Mesenchymal stem cell (in vitro differentiated cells and primary cell): ENCODE measurements around the gene PCMTD2.

ENCODE experiments used
- DNase-seq: peaks from one replicate; pipeline ENCODE4 v3.0.0-alpha.2; 2013
- H2AFZ ChIP-seq: one replicate; pipeline ENCODE4 v1.6.1; 2013; ENCODE audit warnings: low read depth, mild to moderate bottlenecking, control low read depth, inconsistent platforms, low read length, moderate library complexity
- H2AK5ac ChIP-seq: 2 replicates; pipeline ENCODE4 v1.6.1; 2013; ENCODE audit warnings: low read length, moderate library complexity, mild to moderate bottlenecking, inconsistent platforms; ENCODE audit not compliant: severe bottlenecking
- H2BK120ac ChIP-seq: one replicate; pipeline ENCODE4 v1.6.1; 2013; ENCODE audit warnings: low read depth, mild to moderate bottlenecking, inconsistent platforms, low read length, moderate library complexity
- H2BK12ac ChIP-seq, 2 experiments: one replicate each; pipeline ENCODE4 v1.6.1; 2013; ENCODE audit warnings: inconsistent platforms in 2 of 2, low read length in 2 of 2, mild to moderate bottlenecking in 2 of 2, moderate library complexity in 2 of 2, control low read depth in 1 of 2
- H2BK15ac ChIP-seq: one replicate; pipeline ENCODE4 v1.6.1; 2013; ENCODE audit warnings: mild to moderate bottlenecking, low read depth, inconsistent platforms; ENCODE audit not compliant: poor library complexity, severe bottlenecking
- H2BK5ac ChIP-seq: 2 replicates; pipeline ENCODE4 v1.6.1; 2013; ENCODE audit warnings: low read depth, mild to moderate bottlenecking, low read length, control low read depth, inconsistent platforms; ENCODE audit not compliant: poor library complexity, severe bottlenecking
- H3K14ac ChIP-seq, 2 experiments: one replicate each; pipeline ENCODE4 v1.6.1; 2013; ENCODE audit warnings: inconsistent platforms in 2 of 2, low read length in 2 of 2, control low read depth in 1 of 2, mild to moderate bottlenecking in 1 of 2, moderate library complexity in 1 of 2
- H3K18ac ChIP-seq, 2 experiments: one replicate each; pipeline ENCODE4 v1.6.1; 2013; ENCODE audit warnings: inconsistent platforms in 2 of 2, low read length in 2 of 2, control low read depth in 1 of 2, low read depth in 1 of 2, mild to moderate bottlenecking in 1 of 2
- H3K23ac ChIP-seq, 2 experiments: one replicate each; pipeline ENCODE4 v1.6.1; 2013; ENCODE audit warnings: inconsistent platforms in 2 of 2, low read length in 2 of 2, mild to moderate bottlenecking in 2 of 2, moderate library complexity in 2 of 2, control low read depth in 1 of 2
- H3K27ac ChIP-seq: 2 replicates; pipeline ENCODE4 v1.5.1; 2013; ENCODE audit warnings: mild to moderate bottlenecking, moderate library complexity, low read length, control low read depth, inconsistent platforms; ENCODE audit not compliant: poor library complexity, severe bottlenecking
- H3K27me3 ChIP-seq, 2 experiments: 2 replicates each; pipeline versions ENCODE4 v1.6.1 to v1.7.0; 2013; ENCODE audit warnings: low read length in 2 of 2, mild to moderate bottlenecking in 2 of 2, moderate library complexity in 2 of 2, control low read depth in 1 of 2, inconsistent platforms in 1 of 2; ENCODE audit not compliant: control insufficient read depth in 1 of 2, insufficient read depth in 1 of 2
- H3K36me3 ChIP-seq, 2 experiments: 2 replicates each; pipeline versions ENCODE4 v1.6.1 to v1.7.0; 2013; ENCODE audit warnings: low read length in 2 of 2, control low read depth in 1 of 2, inconsistent platforms in 1 of 2, low read depth in 1 of 2, mild to moderate bottlenecking in 1 of 2; ENCODE audit not compliant: insufficient read depth in 2 of 2, control insufficient read depth in 1 of 2
- H3K4ac ChIP-seq, 2 experiments: one replicate each; pipeline ENCODE4 v1.6.1; 2013; ENCODE audit warnings: inconsistent platforms in 2 of 2, low read length in 2 of 2, mild to moderate bottlenecking in 2 of 2, moderate library complexity in 2 of 2, control low read depth in 1 of 2, low read depth in 1 of 2
- H3K4me1 ChIP-seq: 2 replicates; pipeline ENCODE4 v1.6.1; 2013; ENCODE audit warnings: low read depth, low read length, control low read depth; ENCODE audit not compliant: control insufficient read depth, insufficient read depth
- H3K4me2 ChIP-seq: 2 replicates; pipeline ENCODE4 v1.6.1; 2013; ENCODE audit warnings: low read length, mild to moderate bottlenecking, inconsistent platforms; ENCODE audit not compliant: poor library complexity, severe bottlenecking
- H3K4me3 ChIP-seq, 2 experiments: 2 replicates each; pipeline versions ENCODE4 v1.5.1 to v1.7.0; 2013; ENCODE audit warnings: low read length in 2 of 2, mild to moderate bottlenecking in 2 of 2, control low read depth in 1 of 2, low read depth in 1 of 2; ENCODE audit not compliant: insufficient read depth in 1 of 2
- H3K79me1 ChIP-seq: replicated peaks from 2 replicates; pipeline ENCODE4 v1.6.1; 2013; ENCODE audit warnings: mild to moderate bottlenecking, control low read depth, low read length, inconsistent platforms; ENCODE audit not compliant: poor library complexity, severe bottlenecking
- H3K9ac ChIP-seq: 2 replicates; pipeline ENCODE4 v1.7.0; 2013; ENCODE audit warnings: mild to moderate bottlenecking, low read length, moderate library complexity
- H3K9me3 ChIP-seq: 2 replicates; pipeline ENCODE4 v1.7.0; 2013; ENCODE audit warnings: mild to moderate bottlenecking, low read length; ENCODE audit not compliant: control insufficient read depth
- H4K8ac ChIP-seq: one replicate; pipeline ENCODE4 v1.6.1; 2013; ENCODE audit warnings: inconsistent platforms, mild to moderate bottlenecking, low read length, moderate library complexity
- H4K91ac ChIP-seq: one replicate; pipeline ENCODE4 v1.6.1; 2013; ENCODE audit warnings: mild to moderate bottlenecking, low read length, inconsistent platforms
- WGBS: methylation state at CpG from one replicate; pipeline ENCODE4 v1.1.7; 2013; ENCODE audit warnings: mixed read lengths; 5-methylcytosine and 5-hydroxymethylcytosine counted together

The PCMTD2 gene

GRCh38 chr20:64253000-64253383 is 2.6 kb upstream of the PCMTD2 start:
- no peak overlapping the region for H2BK120ac ChIP-seq
- no peak overlapping the region for H3K27ac ChIP-seq
- H3K4me1 ChIP-seq: peaks cover 14% of the 10 kb centered on the region
- no peak overlapping the region for H3K14ac ChIP-seq
- no peaks in the 10 kb centered on the region for H3K9me3 ChIP-seq
- no peak overlapping the region for H4K8ac ChIP-seq
- no peak overlapping the region for H3K18ac ChIP-seq
- no peak overlapping the region for H3K4me2 ChIP-seq
- peaks cover 13 to 35% of the 10 kb centered on the region in 2 experiments for H3K27me3 ChIP-seq
- H2BK5ac ChIP-seq: no peak overlapping the region
- H3K79me1 ChIP-seq: peaks cover 11% of the 10 kb centered on the region
- no peak overlapping the region for H2BK12ac ChIP-seq
- H3K9ac ChIP-seq: no peak overlapping the region
- H2AFZ ChIP-seq: no peak overlapping the region
- no peak overlapping the region for H3K23ac ChIP-seq
- 92% methylated on average over 4 of the region's 4 CpGs for WGBS
- H2AK5ac ChIP-seq: no peak overlapping the region
- no peaks in the 10 kb centered on the region for H3K36me3 ChIP-seq
- H2BK15ac ChIP-seq: no peak overlapping the region
- H3K4ac ChIP-seq: no peak overlapping the region
- DNase-seq: no peak
- H4K91ac ChIP-seq: no peak overlapping the region
- H3K4me3 ChIP-seq: no peak overlapping the region

GRCh38 chr20:64253443-64253842 is 2.1 kb upstream of the PCMTD2 start:
- Histone ChIP-seq H3K4me2 (no peak overlapping the region), H3K4ac (no peak overlapping the region), H2BK15ac (no peak overlapping the region), H4K8ac (no peak overlapping the region), H3K4me1 (peaks cover 14% of the 10 kb centered on the region), H2AK5ac (no peak overlapping the region), H3K36me3 (no peaks in the 10 kb centered on the region), H2BK12ac (no peak overlapping the region), H2AFZ (no peak overlapping the region), H3K14ac (no peak overlapping the region), H2BK5ac (no peak overlapping the region), H3K4me3 (no peak overlapping the region), H3K27ac (no peak overlapping the region), H3K23ac (no peak overlapping the region), H3K79me1 (peaks cover 13% of the 10 kb centered on the region), H3K9me3 (no peaks in the 10 kb centered on the region), H3K27me3 (peaks cover 13 to 32% of the 10 kb centered on the region in 2 experiments), H3K9ac (no peak overlapping the region), H4K91ac (no peak overlapping the region), H3K18ac (no peak overlapping the region), H2BK120ac (no peak overlapping the region)
- WGBS: 96% methylated on average over 3 of the region's 4 CpGs
- no peak for DNase-seq

DNA sequence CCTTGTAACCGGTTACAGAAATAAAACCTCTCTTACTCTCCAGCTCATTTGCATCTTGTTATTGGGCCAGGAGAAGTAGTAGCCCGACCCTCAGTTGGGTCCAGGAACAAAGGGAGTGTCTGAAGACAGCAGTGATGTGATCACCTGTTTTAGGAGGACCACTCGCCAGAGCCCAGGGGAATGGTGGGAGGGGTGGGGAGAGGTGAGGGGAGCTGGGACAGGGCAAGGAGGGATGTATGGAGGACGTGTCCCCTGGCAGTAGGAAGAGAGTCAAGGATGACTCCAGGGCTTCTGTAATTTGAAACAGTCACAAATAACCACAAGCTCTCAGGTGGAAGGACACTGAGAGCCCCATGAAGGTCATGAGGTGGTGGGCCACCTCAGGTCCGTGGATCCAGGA is 1.4 kb upstream of the PCMTD2 start:
- no peak overlapping the region for H3K4ac ChIP-seq
- no peak overlapping the region for H3K9ac ChIP-seq
- peaks cover 13 to 29% of the 10 kb centered on the region in 2 experiments for H3K27me3 ChIP-seq
- H2AK5ac ChIP-seq: peak overlapping the region; percentile 41
- no peak overlapping the region for H2BK12ac ChIP-seq
- peaks cover 14% of the 10 kb centered on the region for H3K4me1 ChIP-seq
- DNase-seq: no peak
- H3K27ac ChIP-seq: no peak overlapping the region
- H2BK15ac ChIP-seq: peak overlapping the region; percentile 84
- no peak overlapping the region for H3K18ac ChIP-seq
- WGBS: 90% methylated on average over 3 of the region's 5 CpGs
- H2BK120ac ChIP-seq: no peak overlapping the region
- H3K4me2 ChIP-seq: no peak overlapping the region
- no peaks in the 10 kb centered on the region for H3K9me3 ChIP-seq
- no peak overlapping the region for H3K14ac ChIP-seq
- peaks cover 15% of the 10 kb centered on the region for H3K79me1 ChIP-seq
- no peak overlapping the region for H3K4me3 ChIP-seq
- H2BK5ac ChIP-seq: no peak overlapping the region
- H3K23ac ChIP-seq: no peak overlapping the region
- H4K8ac ChIP-seq: no peak overlapping the region
- H3K36me3 ChIP-seq: no peaks in the 10 kb centered on the region
- H2AFZ ChIP-seq: no peak overlapping the region
- no peak overlapping the region for H4K91ac ChIP-seq

DNA sequence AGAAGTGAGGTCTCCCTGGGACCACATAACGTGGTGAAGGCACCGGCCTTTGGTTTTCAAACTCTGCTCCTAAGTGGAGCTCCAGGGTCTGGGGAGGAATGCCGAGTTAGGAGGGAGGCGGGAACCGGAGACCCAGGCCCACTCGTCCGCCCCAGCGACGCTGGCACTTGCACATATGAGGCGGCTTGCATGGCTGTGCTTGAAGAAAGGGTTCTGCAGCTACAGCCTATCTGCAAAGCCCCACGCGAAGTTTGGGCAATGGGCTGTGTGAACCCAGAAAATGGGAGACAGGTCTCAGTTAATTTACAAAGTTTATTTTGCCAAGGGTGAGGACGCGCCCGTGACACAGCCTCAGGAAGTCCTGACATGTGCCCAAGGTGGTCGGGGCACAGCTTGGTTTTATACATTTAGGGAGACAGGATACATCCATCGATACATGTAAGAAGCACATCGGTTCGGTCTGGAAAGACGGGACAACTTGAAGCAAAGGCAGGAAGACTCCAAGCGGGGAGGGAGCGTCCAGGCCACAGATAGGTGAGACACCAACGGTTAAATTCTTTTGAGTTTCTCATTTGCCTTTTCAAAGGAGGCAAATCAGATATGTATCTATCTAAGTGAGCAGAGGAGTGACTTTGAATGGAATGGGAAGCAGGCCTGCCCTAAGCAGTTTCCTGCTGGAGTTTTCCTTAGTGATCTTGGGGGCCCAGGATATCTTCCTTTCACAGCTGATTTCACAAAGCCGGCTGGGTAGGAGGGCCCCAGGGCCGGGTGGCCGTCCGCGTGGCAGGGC is 782 bp upstream of the PCMTD2 start:
- Histone ChIP-seq H2AK5ac (peak overlapping the region; percentile 44), H3K23ac (peak overlapping the region; percentile 31 to 46), H3K27me3 (peaks cover 10 to 23% of the 10 kb centered on the region in 2 experiments), H3K27ac (no peak overlapping the region), H2BK5ac (no peak overlapping the region), H4K91ac (peak overlapping the region; percentile 99), H3K9ac (peak overlapping the region; percentile 90), H2BK15ac (peak overlapping the region; percentile 69), H3K9me3 (no peaks in the 10 kb centered on the region), H3K4me2 (peak overlapping the region; percentile 89), H4K8ac (peak overlapping the region; percentile 100), H2BK120ac (peak overlapping the region; percentile 97), H2BK12ac (no peak overlapping the region), H2AFZ (peak overlapping the region; percentile 92), H3K14ac (peak overlapping the region; percentile 57 to 82), H3K18ac (peak overlapping the region; percentile 93 to 100), H3K4ac (peak overlapping the region; percentile 93 to 98), H3K79me1 (peaks cover 15% of the 10 kb centered on the region), H3K36me3 (no peaks in the 10 kb centered on the region), H3K4me3 (peak overlapping the region; percentile 78 to 87), H3K4me1 (peaks cover 14% of the 10 kb centered on the region)
- WGBS: 77% methylated on average over 28 of the region's 28 CpGs
- peak; percentile 11 for DNase-seq
